IPS DF 4.7 (cell line): ENCODE results near the gene GAD1.

Source experiments
- DNase-seq: peaks from one replicate; pipeline ENCODE4 v3.0.0-alpha.2; 2013; ENCODE audit warnings: low spot score; ENCODE audit errors: extremely low read depth

Gene GAD1

GRCh38 chr2:170816504-170817092 is at the start of gene GAD1:
Gene GAD1, plus strand, starts transcription at chr2:170816887. Its CDS starts 1,705 bp downstream, at chr2:170818592.
- DNase-seq: no peak

- DNase-seq: no peak
Observed at GRCh38 chr2:170770008-170770605, 46.6 kb upstream of the GAD1 start, which contains the start of gene ERICH2. Gene ERICH2, plus strand, starts transcription at chr2:170770378. Its CDS starts 304 bp downstream, at chr2:170770682.

- DNase-seq: no peak
Observed at GRCh38 chr2:170770606-170771420, 45.9 kb upstream of the GAD1 start.

- DNase-seq: no peak
Observed at GRCh38 chr2:170771421-170771937, 45.2 kb upstream of the GAD1 start.

GRCh38 chr2:170772295-170772694 is 44.4 kb upstream of the GAD1 start:
- no peak for DNase-seq

- no peak for DNase-seq
Observed at GRCh38 chr2:170774074-170774473, 42.6 kb upstream of the GAD1 start.

- DNase-seq: no peak
Observed at GRCh38 chr2:170778900-170779299, 37.8 kb upstream of the GAD1 start.

GRCh38 chr2:170779304-170779703 is 37.4 kb upstream of the GAD1 start:
- DNase-seq: no peak

GRCh38 chr2:170782673-170783072 is 34.0 kb upstream of the GAD1 start:
- DNase-seq: no peak

- DNase-seq: no peak
Observed at GRCh38 chr2:170783549-170783948, 33.1 kb upstream of the GAD1 start.

- DNase-seq: no peak
Observed at GRCh38 chr2:170798996-170799395, 17.7 kb upstream of the GAD1 start.

GRCh38 chr2:170806548-170806947 is 10.1 kb upstream of the GAD1 start:
- DNase-seq: no peak

- DNase-seq: no peak
Observed at GRCh38 chr2:170812710-170813600, 3.7 kb upstream of the GAD1 start.

GRCh38 chr2:170813611-170814532 is 2.8 kb upstream of the GAD1 start:
- DNase-seq: no peak

- DNase-seq: no peak
Observed at GRCh38 chr2:170814533-170815230, 2.0 kb upstream of the GAD1 start.

- no peak for DNase-seq
Observed at GRCh38 chr2:170815311-170815710, 1.4 kb upstream of the GAD1 start.

- no peak for DNase-seq
Observed at GRCh38 chr2:170815746-170816503, 762 bp upstream of the GAD1 start.

- DNase-seq: no peak
Observed at GRCh38 chr2:170817093-170818035, 677 bp downstream of the GAD1 start.
